Stomach (tissue), 4 donors: ENCODE measurements around the gene LASP1NB.

Experiments
- POLR2AphosphoS5 ChIP-seq, 3 donors: sonication (generic); formaldehyde crosslinking; IDR thresholded peaks; one replicate each; pipeline ENCODE4 v1.6.1; 2016; ENCODE audit warnings: antibody characterized with exemption in 3 of 3
- TF ChIP-seq, protein P1 (sequence below), 7 experiments: fragments of 450-650 bp in 4 of 7; fragments of 200-600 bp in 3 of 7; sonication (generic) in 3 of 7; IDR thresholded peaks; one replicate each; pipeline ENCODE4 v1.5.1; 2016 to 2019; ENCODE audit warnings: antibody characterized with exemption in 7 of 7, control low read depth in 2 of 7, mild to moderate bottlenecking in 1 of 7

DNA sequence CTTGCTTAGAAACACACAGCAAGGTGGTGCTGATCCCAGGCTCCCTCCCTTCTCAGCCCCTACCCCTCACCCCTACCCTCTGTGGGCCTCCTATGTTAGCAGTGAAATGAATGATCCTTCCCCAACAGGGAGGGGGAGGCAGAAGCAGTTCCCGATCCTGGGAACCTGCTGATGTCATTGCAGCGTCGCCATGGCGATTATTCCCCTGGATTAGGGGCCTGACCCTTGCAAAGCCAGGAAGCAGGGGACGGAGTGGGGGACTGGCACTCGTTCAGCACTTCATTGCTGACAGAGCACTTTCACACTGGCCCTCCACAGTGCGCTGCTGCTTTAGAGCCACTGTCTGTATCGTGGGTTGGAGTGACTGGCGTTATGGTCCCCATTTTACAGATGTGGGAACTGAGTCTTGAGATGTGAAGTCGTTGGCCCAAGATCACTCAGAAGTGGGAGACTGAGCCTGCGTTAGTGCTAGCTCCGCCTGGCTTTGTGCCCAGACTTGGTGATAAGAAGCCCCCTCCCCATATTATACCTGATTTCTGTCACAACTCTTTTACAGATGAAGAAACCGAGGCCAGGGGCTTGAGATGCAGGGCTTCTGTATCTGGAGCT, 29.0 kb upstream of the LASP1NB start:
- TF ChIP-seq, protein P1, sequence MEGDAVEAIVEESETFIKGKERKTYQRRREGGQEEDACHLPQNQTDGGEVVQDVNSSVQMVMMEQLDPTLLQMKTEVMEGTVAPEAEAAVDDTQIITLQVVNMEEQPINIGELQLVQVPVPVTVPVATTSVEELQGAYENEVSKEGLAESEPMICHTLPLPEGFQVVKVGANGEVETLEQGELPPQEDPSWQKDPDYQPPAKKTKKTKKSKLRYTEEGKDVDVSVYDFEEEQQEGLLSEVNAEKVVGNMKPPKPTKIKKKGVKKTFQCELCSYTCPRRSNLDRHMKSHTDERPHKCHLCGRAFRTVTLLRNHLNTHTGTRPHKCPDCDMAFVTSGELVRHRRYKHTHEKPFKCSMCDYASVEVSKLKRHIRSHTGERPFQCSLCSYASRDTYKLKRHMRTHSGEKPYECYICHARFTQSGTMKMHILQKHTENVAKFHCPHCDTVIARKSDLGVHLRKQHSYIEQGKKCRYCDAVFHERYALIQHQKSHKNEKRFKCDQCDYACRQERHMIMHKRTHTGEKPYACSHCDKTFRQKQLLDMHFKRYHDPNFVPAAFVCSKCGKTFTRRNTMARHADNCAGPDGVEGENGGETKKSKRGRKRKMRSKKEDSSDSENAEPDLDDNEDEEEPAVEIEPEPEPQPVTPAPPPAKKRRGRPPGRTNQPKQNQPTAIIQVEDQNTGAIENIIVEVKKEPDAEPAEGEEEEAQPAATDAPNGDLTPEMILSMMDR (IDR thresholded peaks at IDR 0.05) = no peak
- TF ChIP-seq POLR2AphosphoS5 (IDR thresholded peaks at IDR 0.05) = no peak
